ENCODE data around the gene C2.
A peak's percentile ranks its signal among the peaks of the same experiment; 100 is the strongest.

C2 gene

GRCh38 chr6:31927242-31927862 is at the start of gene C2:
C2 (plus strand) TSS chr6:31927717; CDS start chr6:31927753, 36 bp downstream.
- no peak for DNase-seq

DNA sequence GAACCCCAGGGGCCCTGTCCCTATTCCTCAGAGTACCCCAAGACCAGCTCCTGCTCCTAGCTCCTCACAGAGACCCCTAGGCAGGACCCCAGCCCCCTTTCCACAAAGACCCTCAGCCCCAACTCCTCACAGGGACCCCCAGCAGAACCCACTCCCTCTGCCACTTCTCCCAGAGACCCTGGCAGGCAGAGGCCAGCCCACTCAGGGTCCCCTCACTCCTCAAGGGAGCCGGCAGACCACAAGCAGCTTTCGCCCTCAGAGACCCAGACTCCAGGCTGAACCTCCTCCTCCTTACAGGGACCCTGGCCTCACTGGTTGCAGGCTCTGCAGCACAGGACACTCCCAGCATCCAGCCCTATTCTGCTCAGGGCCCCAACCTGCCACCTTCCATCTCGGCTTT is 49.3 kb upstream of the C2 start:
- DNase-seq, result no peak

- DNase-seq, result no peak
Observed at GRCh38 chr6:31878726-31879125, 48.8 kb upstream of the C2 start, which contains the start of gene SLC44A4. SLC44A4 (minus strand) TSS chr6:31878997; CDS start chr6:31878980, 17 bp downstream.

DNA sequence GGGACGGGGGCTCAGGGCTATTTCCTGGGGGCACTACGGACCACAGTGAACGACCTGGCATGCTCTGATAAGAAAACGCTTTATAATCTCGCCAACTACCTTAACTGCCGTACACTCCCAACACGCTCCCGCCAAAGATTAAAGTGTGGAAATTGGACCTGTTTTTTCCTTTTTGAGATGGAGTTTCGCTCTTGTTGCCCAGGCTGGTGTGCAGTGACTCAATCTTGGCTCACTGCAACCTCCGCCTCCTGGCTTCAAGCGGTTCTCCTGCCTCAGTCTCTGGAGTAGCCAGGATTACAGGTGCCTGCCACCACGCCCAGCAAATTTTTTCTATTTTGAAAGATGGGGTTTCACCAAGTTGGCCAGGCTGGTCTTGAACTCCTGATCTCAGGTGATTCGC is 48.4 kb upstream of the C2 start:
- DNase-seq, result no peak

- DNase-seq, result no peak
Observed at GRCh38 chr6:31879901-31880300, 47.6 kb upstream of the C2 start.

DNA sequence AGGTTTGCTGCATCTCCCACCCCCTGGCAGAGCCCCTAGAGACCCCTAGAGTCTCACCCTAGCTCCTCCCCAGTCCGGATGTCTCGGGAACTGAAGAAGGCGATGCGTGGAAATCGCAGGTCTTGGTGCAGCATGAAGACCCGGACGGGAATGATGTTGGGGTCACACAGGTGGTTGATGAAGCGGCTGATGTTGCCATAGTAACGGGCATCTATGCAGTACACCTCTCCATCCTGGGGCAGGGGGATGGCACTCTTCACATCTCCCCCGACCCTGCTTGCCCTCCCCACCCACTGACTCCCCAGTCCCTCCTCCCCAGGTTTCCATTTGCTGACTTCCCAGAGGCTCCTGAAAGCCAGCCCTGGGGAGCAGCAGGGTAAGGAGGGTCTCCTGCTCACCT is 46.9 kb upstream of the C2 start:
- DNase-seq, result no peak

- no peak for DNase-seq
Observed at GRCh38 chr6:31881136-31881859, 46.2 kb upstream of the C2 start.

DNA sequence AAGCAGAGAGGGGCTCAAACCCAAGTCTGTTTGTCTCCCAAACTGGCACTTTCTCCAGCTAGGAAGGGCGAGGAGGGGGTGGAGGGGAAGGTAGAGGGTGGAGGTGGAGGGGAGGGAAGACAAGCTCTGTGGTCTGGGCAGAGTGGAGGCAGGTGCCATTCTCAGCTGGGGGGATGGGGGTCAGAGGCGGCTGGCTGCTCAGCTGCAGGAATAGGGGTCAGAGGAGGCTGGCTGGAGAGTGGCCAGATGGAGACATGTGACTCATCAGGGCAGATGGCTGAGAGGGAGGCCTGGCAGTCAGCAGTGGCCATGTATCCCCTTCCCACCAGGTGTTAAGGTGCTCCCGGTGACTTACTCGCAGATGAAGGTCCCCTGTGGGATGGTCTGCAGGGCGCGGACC is 45.2 kb upstream of the C2 start:
- DNase-seq, result no peak

GRCh38 chr6:31883676-31884075 is 43.8 kb upstream of the C2 start:
- DNase-seq, result no peak

DNA sequence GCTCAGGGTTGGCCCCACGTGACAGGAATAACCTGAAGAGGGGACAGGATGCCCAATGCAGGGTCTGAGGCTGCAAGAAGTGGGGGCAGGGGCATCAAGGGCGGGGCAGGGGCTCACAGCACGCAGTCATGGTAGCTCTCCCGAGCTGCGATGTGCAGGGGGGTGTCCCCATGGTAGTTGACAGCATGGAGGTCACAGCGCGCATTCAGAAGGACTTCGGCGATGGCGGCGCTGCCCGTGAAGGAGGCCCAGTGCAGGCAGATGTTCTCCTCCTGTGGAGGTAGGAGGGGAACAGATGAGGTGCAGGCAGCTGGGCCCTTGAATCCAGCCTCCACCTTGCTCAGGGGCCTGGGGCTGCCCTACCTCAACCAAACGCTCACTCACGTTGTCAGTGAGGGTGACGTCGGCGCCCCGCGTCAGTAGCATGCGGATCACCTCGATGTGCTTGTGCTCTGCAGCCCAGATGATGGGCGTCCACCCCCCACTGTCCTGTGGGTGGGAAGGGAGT is 42.9 kb upstream of the C2 start:
- DNase-seq, result no peak

DNA sequence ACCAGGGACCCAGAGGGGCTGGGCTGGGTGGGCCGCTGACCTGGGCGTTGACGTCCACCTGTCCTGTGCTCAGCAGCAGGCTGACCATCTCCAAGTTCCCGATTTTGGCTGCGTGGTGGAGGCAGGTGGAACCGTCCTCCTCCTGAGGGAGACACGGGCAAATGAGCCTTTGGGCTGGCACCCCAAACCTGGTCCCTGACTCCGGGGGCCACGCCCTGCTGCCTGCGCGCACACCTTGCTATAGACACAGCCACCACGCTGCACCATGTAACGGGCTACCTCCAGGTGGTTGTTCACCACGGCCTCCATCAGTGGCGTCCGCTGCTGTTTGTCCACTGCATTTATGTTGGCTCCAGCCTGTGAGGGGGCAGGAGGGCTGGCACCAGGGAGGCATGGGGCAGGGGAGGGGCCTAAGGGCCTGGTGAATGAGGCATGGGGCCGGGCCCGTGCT is 41.0 kb upstream of the C2 start:
- DNase-seq, result no peak

DNA sequence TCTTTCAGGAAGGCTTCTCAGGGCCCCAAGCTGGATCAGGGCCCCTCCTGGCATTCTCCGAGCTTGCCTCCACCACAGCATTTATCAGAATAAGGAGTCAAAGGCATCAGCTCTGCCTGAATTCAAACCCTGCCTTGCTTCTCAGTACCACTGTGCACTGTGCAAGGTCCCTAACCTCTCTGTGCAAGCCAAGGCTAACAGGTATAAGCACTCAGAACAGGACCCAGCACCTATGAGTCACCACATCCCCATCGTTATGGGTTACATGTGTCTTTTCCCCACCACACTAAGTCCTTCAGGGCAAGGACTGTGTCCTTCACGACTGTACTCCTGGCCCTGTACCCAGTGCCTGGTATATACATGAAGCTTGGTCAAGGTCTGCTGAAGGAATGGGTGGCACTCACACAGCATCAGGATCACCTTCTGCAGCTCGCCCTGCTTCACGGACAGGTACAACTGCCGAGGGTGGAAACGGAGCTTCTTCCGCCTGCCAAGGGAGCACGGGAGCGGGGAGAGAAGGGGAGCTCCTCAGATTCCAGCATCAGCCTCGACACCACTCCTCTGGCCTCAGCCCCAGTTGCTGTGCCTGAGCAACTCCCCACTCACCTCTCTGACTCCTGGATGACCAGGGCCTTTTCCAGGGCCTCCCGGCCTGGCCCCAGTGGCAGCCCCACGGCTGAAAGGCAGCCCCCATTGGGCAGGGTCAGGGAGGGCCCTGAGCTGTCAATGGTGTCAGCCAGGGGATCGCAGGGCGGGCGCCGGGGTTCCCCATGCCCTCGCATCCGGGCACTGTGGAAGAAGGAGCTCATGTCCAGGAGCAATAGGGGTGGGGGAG is 40.1 kb upstream of the C2 start:
- DNase-seq, result no peak

DNA sequence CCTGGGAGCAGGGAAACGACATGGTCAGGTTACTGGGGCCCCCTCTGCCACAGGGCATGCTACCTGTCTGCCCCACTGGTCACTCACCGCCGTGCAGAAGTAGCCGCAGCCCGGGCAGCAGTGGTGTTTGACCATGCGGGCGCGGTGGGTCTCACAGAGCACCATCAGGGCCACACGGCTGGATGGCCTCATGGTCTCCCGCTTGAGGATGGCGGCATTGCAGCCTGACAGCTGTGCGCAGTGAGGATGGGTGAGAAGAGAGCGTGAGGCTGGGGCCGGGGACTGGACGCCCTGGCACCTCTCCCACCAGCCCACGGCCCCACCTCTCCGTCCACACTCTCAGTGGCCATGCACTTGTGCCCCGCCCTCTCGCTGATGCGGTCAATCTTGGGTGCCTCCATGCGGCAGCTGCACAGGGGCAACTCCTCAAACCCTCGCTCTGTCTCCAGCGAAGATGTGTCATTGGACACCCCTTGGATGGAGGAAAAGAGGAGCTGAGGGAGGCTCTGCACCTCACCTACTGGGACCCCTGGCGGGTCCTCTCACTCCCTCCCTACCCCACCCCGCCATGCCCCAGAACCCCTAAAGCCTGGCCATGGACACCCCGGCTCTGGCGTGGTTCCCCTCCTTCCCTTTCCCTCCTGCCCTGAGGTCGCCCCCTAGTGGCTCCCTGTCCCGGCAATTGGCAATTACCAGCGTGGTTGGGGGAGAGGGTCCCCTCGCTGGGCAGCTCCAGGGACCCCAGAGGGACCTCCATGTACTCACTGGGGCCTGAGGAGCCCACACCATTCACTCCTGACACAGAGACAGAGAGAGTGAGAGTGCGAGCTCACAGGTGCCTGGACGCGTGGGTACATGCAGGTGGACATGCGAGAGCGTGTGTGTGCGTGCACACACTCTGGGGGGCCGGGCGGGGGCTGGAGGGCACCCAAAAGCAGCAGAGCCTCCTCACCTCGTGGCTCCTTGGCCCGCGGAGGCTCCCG is 39.0 kb upstream of the C2 start:
- no peak for DNase-seq

- no peak for DNase-seq
Observed at GRCh38 chr6:31889331-31889972, 38.1 kb upstream of the C2 start.

GRCh38 chr6:31892821-31893220 is 34.7 kb upstream of the C2 start:
- no peak for DNase-seq

DNA sequence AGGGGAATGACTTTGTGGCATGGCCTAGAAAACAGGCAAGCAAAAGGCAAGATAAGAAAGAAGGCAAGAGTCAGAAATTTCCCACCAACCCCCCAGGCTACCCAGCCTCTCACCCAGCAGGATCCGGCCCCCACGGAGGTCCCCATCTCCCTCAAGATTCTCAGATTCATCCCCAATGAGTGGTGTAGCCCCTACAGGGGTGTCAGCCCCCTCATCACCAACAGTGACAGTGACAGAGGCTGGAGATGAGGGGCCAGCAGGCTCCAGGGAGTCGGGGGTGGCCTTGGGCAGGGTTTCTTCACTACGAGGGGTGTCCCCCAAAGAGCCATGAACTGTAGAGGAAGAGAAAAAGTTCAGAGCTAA is 31.0 kb upstream of the C2 start:
- no peak for DNase-seq

GRCh38 chr6:31896856-31897611 is 30.5 kb upstream of the C2 start:
- no peak for DNase-seq

GRCh38 chr6:31897612-31898382 is 29.7 kb upstream of the C2 start, which contains the start of gene EHMT2:
EHMT2 (minus strand) TSS chr6:31897698; CDS start chr6:31897677, 21 bp downstream.
- peak; percentile 32 for DNase-seq

DNA sequence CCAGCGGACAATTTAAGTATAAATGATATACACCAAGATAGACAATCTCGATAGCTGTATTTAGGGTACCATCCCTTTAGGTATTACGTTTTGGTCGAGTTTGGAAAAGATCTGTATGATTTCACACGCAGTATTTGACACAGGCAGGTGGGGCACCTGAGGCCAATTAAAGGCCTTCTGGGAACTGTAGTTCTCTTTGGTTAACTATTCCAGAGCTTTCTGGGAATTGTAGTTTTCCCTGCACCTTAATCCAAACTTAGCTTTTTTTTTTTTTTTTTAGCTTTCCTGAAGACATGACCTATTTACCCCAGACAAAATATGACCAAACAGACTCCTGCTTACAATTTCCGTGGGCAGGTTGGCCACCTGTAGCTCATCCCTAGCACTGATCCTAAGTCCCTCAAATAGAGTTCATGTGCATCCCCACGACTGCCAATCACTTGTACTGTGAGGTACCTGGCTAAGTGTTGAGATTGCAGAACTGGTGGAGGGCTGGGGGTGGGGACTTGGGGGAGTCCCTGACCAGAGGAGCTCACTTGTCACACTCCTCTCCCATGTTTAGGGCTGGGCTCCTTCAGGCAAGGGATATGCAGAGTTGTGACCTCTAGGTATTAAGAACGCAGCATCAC is 29.0 kb upstream of the C2 start:
- DNase-seq, result no peak

DNA sequence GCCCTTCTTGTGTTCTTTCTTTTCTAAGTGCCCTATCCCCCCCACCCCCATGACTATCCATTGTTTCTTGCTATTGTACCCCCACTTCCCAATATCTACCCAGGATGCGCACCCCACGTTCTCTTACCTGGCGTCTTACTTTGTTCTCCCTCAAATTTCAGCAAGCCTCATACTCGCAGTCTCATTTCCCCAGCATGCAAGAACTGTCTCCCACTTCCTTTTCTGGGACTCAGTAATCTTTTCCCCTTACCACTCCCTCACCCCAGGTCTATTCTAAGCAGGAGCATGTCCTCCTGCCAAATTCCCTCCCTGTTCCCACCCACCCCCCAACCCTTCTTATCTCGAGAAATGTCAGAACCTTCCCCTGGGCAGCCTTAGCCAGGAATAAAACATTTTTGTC is 28.3 kb upstream of the C2 start:
- no peak for DNase-seq
